Stimulated activated CD4-positive, alpha-beta T cell treated with anti-CD3 and anti-CD28 coated beads, Interleukin-4, amount 100 ng/mL, for 1 hour (primary cell): ENCODE results near the gene RECQL.
"Not testable (repeated sequence)": the region's sequence is repeated elsewhere in the genome, so short reads cannot be mapped to it uniquely, and the experiment has no call there.

Source experiments
- DNase-seq: peaks from one replicate; pipeline ENCODE4 v3.0.0-alpha.2; 2020

The RECQL gene

DNA sequence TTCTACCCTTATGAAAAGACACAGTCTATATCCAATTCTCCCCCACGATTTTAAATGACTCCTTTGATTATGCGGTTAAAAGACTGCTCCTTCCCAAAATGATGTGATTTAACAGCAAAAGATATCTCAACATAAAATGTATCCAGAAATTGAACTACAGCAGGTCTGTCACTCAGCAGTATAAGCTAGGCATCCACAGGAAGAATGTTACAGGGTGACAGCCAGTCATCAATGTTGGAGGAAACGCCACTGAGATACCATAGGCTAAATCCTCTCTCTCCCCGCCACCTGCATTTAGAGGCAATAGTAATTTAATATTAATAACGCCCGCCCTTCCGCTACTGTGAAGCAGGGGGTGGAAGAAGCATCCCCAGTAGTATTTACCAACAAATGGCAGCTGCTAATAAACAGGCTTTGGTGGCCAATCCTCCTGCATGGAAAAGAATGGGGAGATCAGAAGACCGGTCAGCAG is 613 bp downstream of the RECQL start:
- DNase-seq = no peak

DNA sequence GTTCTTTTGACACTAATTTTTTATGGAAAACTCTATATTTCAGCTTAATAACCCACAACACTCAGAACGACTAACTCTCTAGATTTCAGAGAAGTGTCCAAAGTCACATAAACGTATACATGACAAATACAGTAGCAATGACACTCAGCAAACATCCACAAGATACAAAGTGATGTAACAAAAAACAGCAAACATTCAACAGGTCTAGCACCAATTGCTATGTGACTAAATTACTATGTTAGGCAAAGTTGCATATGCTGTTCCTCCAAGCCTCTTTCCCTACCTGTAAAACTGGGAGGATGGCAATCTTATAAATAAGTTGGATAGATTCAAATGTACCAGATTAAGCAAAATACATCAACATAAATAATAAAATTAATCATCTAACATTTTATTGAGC is 1.7 kb downstream of the RECQL start:
- DNase-seq = no peak

DNA sequence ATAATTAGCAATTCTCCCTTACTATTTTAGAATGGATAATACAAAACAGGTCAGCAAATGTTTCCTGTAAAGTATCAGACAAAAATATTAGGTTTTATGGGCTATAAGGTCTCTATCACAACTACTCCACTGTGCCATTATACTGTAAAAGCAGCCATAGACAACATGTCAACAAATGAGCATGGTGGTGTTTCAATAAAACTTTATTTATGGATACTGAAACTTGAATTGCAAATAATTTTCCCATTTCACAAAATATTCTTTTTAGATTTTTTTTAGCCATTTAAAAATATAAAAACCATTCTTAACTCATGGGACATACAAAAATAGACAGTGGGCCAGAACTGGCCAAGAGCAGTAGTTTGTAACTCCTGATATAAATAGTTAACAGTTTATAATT is 15.4 kb downstream of the RECQL start:
- no peak for DNase-seq

GRCh38 chr12:21483531-21483930 is 17.9 kb downstream of the RECQL start:
- DNase-seq = no peak

DNA sequence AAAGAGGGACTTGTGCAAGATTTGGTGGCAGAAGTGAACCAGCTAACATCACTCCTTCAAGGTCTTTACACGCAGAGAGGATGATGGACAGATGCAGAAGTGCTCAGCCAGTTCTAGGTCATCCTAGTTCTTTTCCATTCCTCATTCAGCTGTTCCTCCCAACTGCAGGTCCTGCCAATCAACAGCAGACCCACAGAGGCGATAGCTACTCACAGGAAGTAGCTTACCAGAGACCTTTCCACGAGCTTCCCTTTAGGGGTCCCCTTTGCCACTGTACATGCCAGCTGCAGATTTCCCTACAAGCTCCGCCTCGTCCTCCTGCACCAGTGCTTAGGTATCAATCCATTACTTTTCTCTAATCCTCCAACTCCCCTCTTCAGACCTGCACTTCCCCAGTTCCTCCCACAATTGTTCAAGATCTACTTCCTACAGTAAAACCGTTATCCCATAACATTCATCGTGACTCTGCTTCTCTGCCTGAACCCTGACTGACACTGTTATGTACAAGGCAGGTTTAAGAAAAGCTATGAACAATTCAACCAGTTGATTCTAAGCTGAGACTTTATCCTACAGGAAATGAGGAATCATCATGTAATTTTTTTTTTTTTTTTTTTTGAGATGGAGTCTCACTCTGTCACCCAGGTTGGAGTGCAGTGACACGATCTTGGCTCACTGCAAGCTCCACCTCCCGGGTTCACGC is 22.5 kb downstream of the RECQL start:
- DNase-seq = no peak

DNA sequence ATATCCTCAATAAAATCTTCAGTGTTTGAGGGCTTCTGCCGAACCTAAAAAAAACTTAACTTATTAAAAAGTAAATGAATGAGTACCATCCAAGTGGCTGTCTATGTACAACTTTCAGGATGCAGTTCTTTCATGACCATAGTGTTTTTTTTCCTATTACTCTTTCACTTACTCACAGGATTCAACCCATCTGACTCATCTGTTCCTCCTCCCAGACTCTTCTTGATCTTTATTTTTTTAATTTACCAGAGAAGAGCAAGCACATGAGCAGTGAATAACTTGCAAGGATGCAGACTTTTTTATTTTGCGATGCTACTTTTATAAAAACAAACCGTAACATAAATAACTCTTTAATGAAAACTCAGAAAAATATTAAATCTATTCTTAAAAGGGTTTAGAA is 24.5 kb downstream of the RECQL start:
- no peak for DNase-seq

- no peak for DNase-seq
These were observed 25.9 kb downstream of the RECQL start for GRCh38 chr12:21475552-21475951.

DNA sequence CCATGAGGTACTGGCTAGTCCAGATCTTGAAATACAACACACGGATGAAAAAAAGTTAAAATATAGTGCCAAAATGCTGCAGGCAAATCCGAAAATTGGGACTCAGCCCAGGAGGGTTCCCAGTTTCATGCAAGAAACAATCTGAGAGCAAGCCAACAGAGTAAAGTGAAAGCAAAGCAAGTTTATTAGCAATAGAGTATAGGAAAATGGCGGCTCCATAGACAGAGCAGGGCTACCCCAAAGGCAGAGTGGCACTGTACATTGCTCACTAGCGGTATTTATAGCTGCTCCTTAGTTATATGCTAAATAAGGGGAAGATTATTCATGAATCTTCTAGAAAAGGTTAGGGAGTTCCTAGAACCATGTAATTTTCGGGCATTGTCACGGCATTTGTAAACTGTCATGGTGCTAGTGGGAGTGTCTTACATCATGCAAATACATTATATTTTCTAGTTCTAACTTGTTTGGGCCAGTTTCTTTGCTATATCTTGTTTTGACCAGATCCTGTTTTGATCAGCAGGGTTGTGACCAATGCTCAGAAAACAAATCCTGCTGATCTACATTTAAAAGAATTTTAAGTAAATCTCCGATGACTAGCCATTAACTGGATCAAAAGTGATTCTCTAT is 29.1 kb downstream of the RECQL start:
- no peak for DNase-seq

- DNase-seq = no peak
These were observed 30.1 kb downstream of the RECQL start for GRCh38 chr12:21471294-21471693.

DNA sequence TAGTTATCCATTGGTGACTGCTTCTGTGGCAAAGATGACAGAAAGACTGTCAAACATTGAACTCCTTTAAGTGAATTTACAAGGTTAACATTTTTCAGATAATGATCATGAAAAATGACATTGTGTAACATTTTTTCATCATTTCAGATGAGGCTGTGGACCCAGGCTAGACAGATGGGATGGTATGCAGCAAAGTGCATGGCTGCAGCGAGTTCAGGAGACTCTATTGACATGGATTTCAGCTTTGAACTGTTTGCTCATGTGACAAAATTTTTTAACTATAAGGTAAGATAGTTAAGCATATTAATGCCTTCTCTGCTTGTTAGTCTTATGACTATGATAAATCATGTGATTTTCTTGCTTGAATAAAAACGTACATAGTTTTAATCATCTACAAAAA is 34.1 kb downstream of the RECQL start:
- not testable (repeated sequence) for DNase-seq

DNA sequence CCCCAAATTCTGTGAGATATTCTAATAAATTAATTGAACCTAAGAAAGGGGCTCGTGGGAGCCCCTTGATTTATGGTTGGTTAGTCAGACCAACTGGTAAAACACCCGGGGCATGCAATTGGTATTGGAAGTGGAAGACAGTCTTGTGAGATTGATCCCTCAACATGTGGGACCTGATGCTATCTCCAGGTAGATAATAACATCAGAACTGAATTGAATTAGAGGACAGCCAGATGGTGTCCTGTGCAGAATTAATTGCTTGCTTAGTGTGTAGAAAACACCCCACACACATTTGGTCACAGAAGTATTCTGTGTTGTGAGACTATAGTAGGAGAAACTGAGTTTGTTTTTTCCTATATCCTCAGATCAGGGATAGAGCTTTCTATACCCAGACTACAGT is 42.0 kb downstream of the RECQL start:
- DNase-seq = no peak

GRCh38 chr12:21456291-21456780 is 45.1 kb downstream of the RECQL start:
- peak; percentile 6 for DNase-seq

DNA sequence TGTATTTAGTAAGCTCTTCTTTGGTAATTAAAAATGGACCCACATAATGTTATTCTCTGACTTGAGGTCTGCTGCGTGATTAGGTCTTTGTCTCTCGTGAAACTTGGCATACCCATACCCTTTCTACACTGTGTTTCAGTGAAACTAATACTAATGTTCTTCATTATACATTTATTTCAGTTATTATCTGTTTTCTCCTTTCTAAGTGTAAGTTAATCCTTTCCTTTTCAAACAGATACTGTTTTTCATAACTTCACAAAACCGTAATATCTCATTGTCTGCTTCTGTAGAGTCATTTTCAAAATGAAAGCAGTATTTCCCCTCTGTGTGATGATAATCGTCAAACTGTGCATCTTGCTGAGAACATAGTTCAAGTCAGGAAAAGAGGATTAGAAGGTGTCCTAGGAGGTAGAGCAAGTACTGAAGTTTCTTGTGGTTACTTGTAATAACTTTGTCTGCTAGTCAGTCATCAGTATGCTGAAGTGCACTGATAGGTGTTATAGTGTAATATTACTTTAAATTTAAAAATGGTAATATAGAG is 48.1 kb downstream of the RECQL start:
- no peak for DNase-seq

- no peak for DNase-seq
These were observed 49.9 kb downstream of the RECQL start for GRCh38 chr12:21451529-21451928.

DNA sequence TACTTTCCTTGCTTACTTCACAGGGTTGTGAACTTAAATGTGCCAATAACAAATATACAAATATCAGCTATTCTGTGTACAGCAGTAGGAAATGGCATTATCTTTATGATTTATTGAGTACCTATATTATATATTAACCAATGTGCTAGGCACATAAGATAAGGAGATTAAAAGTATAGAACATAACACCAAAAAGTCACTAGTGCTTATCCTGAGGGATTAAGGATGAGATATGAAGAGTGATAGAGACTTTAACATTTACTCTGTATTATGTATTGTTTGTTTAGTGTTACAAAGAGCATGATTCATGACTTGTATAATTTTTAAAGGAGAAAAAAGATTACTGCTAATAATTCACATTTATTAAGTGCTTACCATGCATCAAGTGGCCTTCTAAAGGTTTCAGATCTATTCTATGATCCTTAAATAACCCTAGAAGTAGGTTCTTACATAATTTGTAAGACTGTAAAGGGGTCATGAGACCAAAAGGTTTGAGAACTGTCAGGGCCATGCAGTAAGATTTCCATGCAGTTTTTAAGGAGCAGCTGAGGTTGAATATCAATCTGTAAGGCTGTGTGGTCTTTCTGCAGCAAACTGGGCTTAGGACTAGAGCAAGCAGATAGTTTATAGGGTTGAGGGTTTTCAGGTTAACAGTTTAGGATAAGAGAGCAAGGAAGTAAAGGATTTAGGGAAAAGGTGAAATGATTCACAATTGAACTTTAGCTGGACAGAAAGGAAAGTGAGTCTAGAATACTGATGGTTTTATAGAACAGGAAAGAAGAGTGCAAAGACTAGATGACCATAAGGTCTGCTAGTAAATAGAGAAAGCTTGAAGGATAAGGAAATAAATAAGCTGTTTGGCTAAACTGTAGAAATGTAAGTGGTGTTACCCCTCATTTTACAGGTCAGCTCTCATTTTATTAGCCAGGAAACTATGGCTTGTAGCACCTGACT is 57.0 kb downstream of the RECQL start:
- DNase-seq = no peak

DNA sequence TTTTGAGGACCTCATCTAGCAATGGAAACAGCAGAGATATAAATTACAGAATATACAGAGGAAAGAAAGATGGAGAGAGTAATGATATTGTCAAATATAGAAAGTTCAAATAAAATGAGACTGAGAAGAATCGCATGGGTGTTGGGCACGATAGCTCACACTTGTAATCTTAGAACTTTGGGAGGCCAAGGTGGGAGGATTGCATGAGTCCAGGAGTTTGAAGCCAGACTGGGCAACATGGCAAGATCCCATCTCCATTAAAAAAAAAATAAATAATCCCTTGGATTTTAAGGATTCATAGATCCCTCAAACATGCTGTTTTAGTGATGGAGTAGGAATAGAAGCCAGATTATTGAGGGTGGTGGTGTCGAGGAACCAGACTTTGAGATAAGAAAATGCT is 62.1 kb downstream of the RECQL start:
- no peak for DNase-seq

- DNase-seq = no peak
These were observed 62.8 kb downstream of the RECQL start for GRCh38 chr12:21438643-21439042.

DNA sequence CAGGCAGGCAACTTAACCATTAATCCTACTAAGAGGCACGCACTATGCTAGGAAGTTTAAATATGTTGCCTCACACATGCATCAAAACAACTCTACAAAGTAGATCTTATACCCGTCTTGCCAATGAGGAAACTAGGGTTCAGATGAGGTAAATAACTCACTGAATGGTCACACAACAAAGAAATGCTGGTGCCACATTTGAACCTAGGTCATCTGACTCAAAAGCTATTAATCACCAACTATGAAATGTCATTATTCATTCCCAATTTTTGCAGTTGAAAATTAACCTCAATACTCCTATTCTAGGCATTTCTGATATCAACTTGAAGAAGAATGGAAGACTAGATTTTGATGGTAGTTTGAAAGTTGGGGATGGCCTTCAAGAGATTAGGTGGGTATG is 66.7 kb downstream of the RECQL start:
- DNase-seq = no peak

- no peak for DNase-seq
These were observed 67.9 kb downstream of the RECQL start for GRCh38 chr12:21433525-21433924.

DNA sequence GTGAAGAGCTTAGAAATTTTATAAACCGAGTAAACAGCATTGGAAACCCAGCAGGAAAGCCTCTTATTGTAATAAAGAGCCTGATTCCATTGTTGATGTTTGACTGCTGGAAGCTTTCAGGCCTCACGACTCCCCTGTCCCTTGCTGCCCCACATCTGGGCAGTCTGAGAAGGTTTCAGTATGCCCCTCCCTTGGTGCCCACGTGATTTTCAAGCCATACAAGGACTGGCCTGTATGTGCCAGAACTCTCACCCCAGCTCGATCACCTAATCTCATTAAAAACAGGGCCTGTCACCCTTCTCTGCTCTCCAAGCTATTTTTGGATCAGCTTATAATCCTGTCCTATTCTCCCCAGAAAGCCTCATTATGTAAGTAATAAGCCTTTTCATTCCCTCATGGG is 71.4 kb downstream of the RECQL start:
- no peak for DNase-seq

GRCh38 chr12:21428241-21428640 is 73.2 kb downstream of the RECQL start:
- DNase-seq = no peak

- DNase-seq = not testable (repeated sequence)
These were observed 82.3 kb downstream of the RECQL start for GRCh38 chr12:21419009-21419699.
